Measurements from ENCODE around the gene MAP10.
"Not testable (repeated sequence)": the region's sequence is repeated elsewhere in the genome, so short reads cannot be mapped to it uniquely, and the experiment has no call there.

Gene MAP10

GRCh38 chr1:232784794-232785193, 20.4 kb upstream of the MAP10 start:
- Histone ChIP-seq H3K79me2 (ENCODE audit: insufficient read depth, low read length) (no peaks in the 10 kb centered on the region), H3K4me1 (ENCODE audit: insufficient read depth, low read length, severe bottlenecking) (no peaks in the 10 kb centered on the region), H3K9me2 (ENCODE audit: low read depth, low read length) (no peaks in the 10 kb centered on the region), H3K9ac (ENCODE audit: low read length) (no peak overlapping the region), H3K27ac (ENCODE audit: low read depth, low read length, poor library complexity, severe bottlenecking) (no peak overlapping the region), H3K4me2 (ENCODE audit: low read length) (no peak overlapping the region), H4K20me1 (ENCODE audit: insufficient read depth, low read length) (no peaks in the 10 kb centered on the region), H3K4me3 (ENCODE audit: low read depth, low read length, poor library complexity, severe bottlenecking) (no peak overlapping the region), H3K27me3 (ENCODE audit: insufficient read depth, low read length) (no peaks in the 10 kb centered on the region), H3K9me3 (ENCODE audit: low read length) (no peaks in the 10 kb centered on the region), H3F3A (ENCODE audit: insufficient read depth, low read length) (no peaks in the 10 kb centered on the region), H3K36me3 (ENCODE audit: insufficient read depth, low read length) (no peaks in the 10 kb centered on the region), H2AFZ (ENCODE audit: low read length) (no peak overlapping the region)
- no peak for TF ChIP-seq EZH2 (IDR thresholded peaks at IDR 0.05; ENCODE audit: borderline replicate concordance, low read length)
- TF ChIP-seq CTCF (IDR thresholded peaks at IDR 0.05; ENCODE audit: low read length), result no peak

DNA sequence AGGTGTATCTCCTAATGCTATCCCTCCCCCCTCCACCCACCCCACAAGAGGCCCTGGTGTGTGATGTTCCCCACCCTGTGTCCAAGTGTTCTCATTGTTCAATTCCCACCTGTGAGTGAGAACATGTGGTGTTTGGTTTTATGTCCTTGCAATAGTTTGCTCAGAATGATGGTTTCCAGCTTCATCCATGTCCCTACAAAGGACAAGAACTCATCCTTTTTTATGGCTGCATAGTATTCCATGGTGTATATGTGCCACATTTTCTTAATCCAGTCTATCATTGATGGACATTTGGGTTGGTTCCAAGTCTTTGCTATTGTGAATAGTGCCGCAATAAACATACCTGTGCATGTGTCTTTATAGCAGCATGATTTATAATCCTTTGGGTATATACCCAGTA, 19.6 kb upstream of the MAP10 start:
- H3K9ac ChIP-seq (ENCODE audit: low read length); H3K27ac ChIP-seq (ENCODE audit: low read depth, low read length, poor library complexity, severe bottlenecking); H3K4me2 ChIP-seq (ENCODE audit: low read length); H3K4me1 ChIP-seq (ENCODE audit: insufficient read depth, low read length, severe bottlenecking); H2AFZ ChIP-seq (ENCODE audit: low read length); H3K9me3 ChIP-seq (ENCODE audit: low read length); H3K4me3 ChIP-seq (ENCODE audit: low read depth, low read length, poor library complexity, severe bottlenecking); H3K9me2 ChIP-seq (ENCODE audit: low read depth, low read length); H3F3A ChIP-seq (ENCODE audit: insufficient read depth, low read length); H3K79me2 ChIP-seq (ENCODE audit: insufficient read depth, low read length); H4K20me1 ChIP-seq (ENCODE audit: insufficient read depth, low read length); H3K27me3 ChIP-seq (ENCODE audit: insufficient read depth, low read length); H3K36me3 ChIP-seq (ENCODE audit: insufficient read depth, low read length): not testable (repeated sequence)

GRCh38 chr1:232786845-232787455, 18.3 kb upstream of the MAP10 start:
- H3K9ac ChIP-seq (ENCODE audit: low read length), result no peak overlapping the region
- no peaks in the 10 kb centered on the region for H3K27me3 ChIP-seq (ENCODE audit: insufficient read depth, low read length)
- H3K9me2 ChIP-seq (ENCODE audit: low read depth, low read length), result no peaks in the 10 kb centered on the region
- no peak overlapping the region for H3K27ac ChIP-seq (ENCODE audit: low read depth, low read length, poor library complexity, severe bottlenecking)
- H3K4me2 ChIP-seq (ENCODE audit: low read length), result no peak overlapping the region
- no peak overlapping the region for H3K4me3 ChIP-seq (ENCODE audit: low read depth, low read length, poor library complexity, severe bottlenecking)
- no peaks in the 10 kb centered on the region for H3K36me3 ChIP-seq (ENCODE audit: insufficient read depth, low read length)
- H2AFZ ChIP-seq (ENCODE audit: low read length), result no peak overlapping the region
- no peaks in the 10 kb centered on the region for H3K4me1 ChIP-seq (ENCODE audit: insufficient read depth, low read length, severe bottlenecking)
- H3K9me3 ChIP-seq (ENCODE audit: low read length), result no peaks in the 10 kb centered on the region
- H3F3A ChIP-seq (ENCODE audit: insufficient read depth, low read length), result no peaks in the 10 kb centered on the region
- H3K79me2 ChIP-seq (ENCODE audit: insufficient read depth, low read length), result no peaks in the 10 kb centered on the region
- TF ChIP-seq EZH2 (IDR thresholded peaks at IDR 0.05; ENCODE audit: borderline replicate concordance, low read length) (no peak), CTCF (IDR thresholded peaks at IDR 0.05; ENCODE audit: low read length) (no peak)
- H4K20me1 ChIP-seq (ENCODE audit: insufficient read depth, low read length), result no peaks in the 10 kb centered on the region

DNA sequence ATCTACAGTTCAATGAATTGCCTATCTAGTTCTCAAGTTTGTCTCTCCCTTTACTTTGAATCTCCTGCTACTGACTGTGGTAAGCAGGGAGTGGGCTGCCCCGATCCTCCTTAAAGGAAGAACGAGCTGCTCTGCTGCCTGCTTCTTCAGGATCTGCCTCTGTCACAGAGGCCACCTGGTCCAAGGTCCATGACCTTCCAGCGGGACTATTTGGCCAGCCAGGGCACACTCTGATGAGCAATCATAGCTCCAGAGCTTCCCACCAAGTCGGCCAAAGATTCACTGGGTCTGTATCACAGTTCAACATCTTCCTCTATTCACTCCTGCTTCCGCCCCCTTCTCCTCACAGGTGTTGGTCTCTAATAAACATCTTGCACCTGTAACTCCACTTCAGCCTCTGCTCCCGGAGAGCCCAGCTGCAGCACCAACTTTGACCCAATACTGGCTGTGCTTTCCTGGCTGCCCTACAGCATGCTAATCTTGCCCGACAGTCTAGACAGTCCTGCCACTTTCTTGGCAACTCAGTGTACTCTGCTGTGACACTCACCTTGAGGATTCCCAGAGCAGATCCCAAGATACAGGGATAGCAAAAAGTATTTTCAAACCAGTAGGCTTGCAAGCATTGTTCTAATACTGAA, 16.9 kb upstream of the MAP10 start:
- H3K9me2 ChIP-seq (ENCODE audit: low read depth, low read length), result no peaks in the 10 kb centered on the region
- H3K36me3 ChIP-seq (ENCODE audit: insufficient read depth, low read length), result no peaks in the 10 kb centered on the region
- H3K4me1 ChIP-seq (ENCODE audit: insufficient read depth, low read length, severe bottlenecking), result no peaks in the 10 kb centered on the region
- H4K20me1 ChIP-seq (ENCODE audit: insufficient read depth, low read length), result no peaks in the 10 kb centered on the region
- no peak overlapping the region for H3K27ac ChIP-seq (ENCODE audit: low read depth, low read length, poor library complexity, severe bottlenecking)
- H2AFZ ChIP-seq (ENCODE audit: low read length), result no peak overlapping the region
- H3K4me3 ChIP-seq (ENCODE audit: low read depth, low read length, poor library complexity, severe bottlenecking), result no peak overlapping the region
- H3K9ac ChIP-seq (ENCODE audit: low read length), result no peak overlapping the region
- no peaks in the 10 kb centered on the region for H3F3A ChIP-seq (ENCODE audit: insufficient read depth, low read length)
- no peak overlapping the region for H3K4me2 ChIP-seq (ENCODE audit: low read length)
- H3K27me3 ChIP-seq (ENCODE audit: insufficient read depth, low read length), result no peaks in the 10 kb centered on the region
- no peaks in the 10 kb centered on the region for H3K9me3 ChIP-seq (ENCODE audit: low read length)
- no peak for TF ChIP-seq CTCF (IDR thresholded peaks at IDR 0.05; ENCODE audit: low read length)
- no peak for TF ChIP-seq EZH2 (IDR thresholded peaks at IDR 0.05; ENCODE audit: borderline replicate concordance, low read length)
- no peaks in the 10 kb centered on the region for H3K79me2 ChIP-seq (ENCODE audit: insufficient read depth, low read length)
